DND-41 (cell line): ENCODE results near the gene UFC1.
A peak's percentile ranks its signal among the peaks of the same experiment; 100 is the strongest.
"Not testable (repeated sequence)": the region's sequence is repeated elsewhere in the genome, so short reads cannot be mapped to it uniquely, and the experiment has no call there.

Experiments
- ATAC-seq: fragments of 200-7000 bp; cut with Tn5 transposase; 3 replicates; pipeline ENCODE4 v1.9.1; 2021; ENCODE audit warnings: low read depth; ENCODE audit not compliant: insufficient read depth
- DNase-seq: peaks from one replicate; pipeline ENCODE4 v3.0.0-alpha.2; 2020
- H2AFZ ChIP-seq: 2 replicates; pipeline ENCODE4 v1.6.0; 2012; ENCODE audit warnings: low read depth, low read length
- H3K27ac ChIP-seq: 2 replicates; pipeline ENCODE4 v1.5.1; 2012; ENCODE audit warnings: low read length, inconsistent platforms
- H3K27me3 ChIP-seq: fragments of 200-600 bp; sonication (generic); 2 replicates; pipeline ENCODE4 v1.6.0; 2012; ENCODE audit warnings: low read length, mild to moderate bottlenecking, inconsistent platforms; ENCODE audit not compliant: insufficient read depth, poor library complexity
- H3K36me3 ChIP-seq: 2 replicates; pipeline ENCODE4 v1.5.1; 2012; ENCODE audit warnings: low read length, inconsistent platforms; ENCODE audit not compliant: insufficient read depth
- H3K4me1 ChIP-seq: 2 replicates; pipeline ENCODE4 v1.5.1; 2012; ENCODE audit warnings: mild to moderate bottlenecking, low read length; ENCODE audit not compliant: insufficient read depth
- H3K4me2 ChIP-seq: 2 replicates; pipeline ENCODE4 v1.6.0; 2012; ENCODE audit warnings: mild to moderate bottlenecking, moderate library complexity, low read length, inconsistent platforms; ENCODE audit not compliant: insufficient read depth
- H3K4me3 ChIP-seq, 2 experiments: fragments of 200-600 bp in 1 of 2; shearing (Covaris generic) in 1 of 2; 2 replicates each; pipeline ENCODE4 v1.5.1; 2012 to 2016; ENCODE audit warnings: inconsistent platforms in 2 of 2, low read length in 2 of 2, mild to moderate bottlenecking in 2 of 2, low read depth in 1 of 2, moderate library complexity in 1 of 2
- H3K79me2 ChIP-seq: 2 replicates; pipeline ENCODE4 v1.6.0; 2012; ENCODE audit warnings: low read length, inconsistent platforms; ENCODE audit not compliant: insufficient read depth
- H3K9ac ChIP-seq: 2 replicates; pipeline ENCODE4 v1.6.0; 2012; ENCODE audit warnings: low read depth, mild to moderate bottlenecking, inconsistent platforms, low read length, moderate library complexity
- H3K9me3 ChIP-seq: 2 replicates; pipeline ENCODE4 v1.5.1; 2012; ENCODE audit warnings: low read length, moderate library complexity, mild to moderate bottlenecking, inconsistent platforms; ENCODE audit not compliant: insufficient read depth, severe bottlenecking
- H4K20me1 ChIP-seq: 2 replicates; pipeline ENCODE4 v1.6.0; 2012; ENCODE audit warnings: low read length; ENCODE audit not compliant: insufficient read depth
- CTCF ChIP-seq: IDR thresholded peaks from 2 replicates; pipeline ENCODE4 v1.5.1; 2012; ENCODE audit warnings: borderline replicate concordance, low read length, moderate library complexity, mild to moderate bottlenecking; ENCODE audit not compliant: poor library complexity, severe bottlenecking; ENCODE audit errors: extremely low read depth
- EZH2 ChIP-seq: IDR thresholded peaks from 3 replicates; pipeline ENCODE4 v1.6.1; 2012; ENCODE audit warnings: borderline replicate concordance, low read depth, mild to moderate bottlenecking, moderate library complexity, low read length, inconsistent platforms; ENCODE audit not compliant: severe bottlenecking

The UFC1 gene

GRCh38 chr1:161111527-161111926 lies 42.3 kb upstream of the UFC1 start:
- H3K9me3 ChIP-seq, result no peaks in the 10 kb centered on the region
- no peak overlapping the region; a peak in 1 of 4 replicates for H3K4me3 ChIP-seq
- H3K4me2 ChIP-seq, result no peak overlapping the region
- DNase-seq, result no peak
- no peak for TF ChIP-seq CTCF
- no peak for TF ChIP-seq EZH2
- ATAC-seq, result no peak
- H2AFZ ChIP-seq, result no peak overlapping the region
- H3K79me2 ChIP-seq, result peaks cover 96% of the 10 kb centered on the region
- no peak overlapping the region for H3K27ac ChIP-seq
- peaks cover 56% of the 10 kb centered on the region; the same call in 1 of the 2 replicates for H4K20me1 ChIP-seq
- no peak overlapping the region for H3K9ac ChIP-seq
- peaks cover 47% of the 10 kb centered on the region for H3K36me3 ChIP-seq
- H3K4me1 ChIP-seq, result peaks cover 34% of the 10 kb centered on the region
- no peaks in the 10 kb centered on the region for H3K27me3 ChIP-seq

GRCh38 chr1:161113915-161114314 lies 39.9 kb upstream of the UFC1 start:
- peaks cover 98% of the 10 kb centered on the region for H3K79me2 ChIP-seq
- H3K27me3 ChIP-seq, result no peaks in the 10 kb centered on the region
- no peak overlapping the region for H3K4me3 ChIP-seq
- DNase-seq (no peak), ATAC-seq (no peak)
- no peak overlapping the region for H3K27ac ChIP-seq
- no peak overlapping the region for H3K9ac ChIP-seq
- H3K4me1 ChIP-seq, result peaks cover 48% of the 10 kb centered on the region
- H3K9me3 ChIP-seq, result no peaks in the 10 kb centered on the region
- H2AFZ ChIP-seq, result no peak overlapping the region
- peak overlapping the region; percentile 5; the same call in 1 of the 2 replicates for H3K4me2 ChIP-seq
- TF ChIP-seq CTCF, result no peak
- no peak for TF ChIP-seq EZH2
- peaks cover 40% of the 10 kb centered on the region for H3K36me3 ChIP-seq
- H4K20me1 ChIP-seq, result peaks cover 55% of the 10 kb centered on the region; the same call in 1 of the 2 replicates

- TF ChIP-seq CTCF (no peak), EZH2 (no peak)
- Histone ChIP-seq H3K4me2 (peak overlapping the region; percentile 5; the same call in 1 of the 2 replicates), H3K27ac (no peak overlapping the region), H3K79me2 (peaks cover 96% of the 10 kb centered on the region), H3K4me1 (peaks cover 54% of the 10 kb centered on the region), H3K4me3 (no peak overlapping the region), H3K9me3 (no peaks in the 10 kb centered on the region), H4K20me1 (peaks cover 50% of the 10 kb centered on the region; the same call in 1 of the 2 replicates), H2AFZ (no peak overlapping the region), H3K36me3 (peaks cover 34% of the 10 kb centered on the region), H3K9ac (no peak overlapping the region), H3K27me3 (no peaks in the 10 kb centered on the region)
- no peak for DNase-seq
- no peak for ATAC-seq
These were observed 39.2 kb upstream of the UFC1 start for GRCh38 chr1:161114556-161114955.

GRCh38 chr1:161115132-161115711 lies 38.6 kb upstream of the UFC1 start:
- ATAC-seq (no peak), DNase-seq (no peak)
- Histone ChIP-seq H3K9me3 (no peaks in the 10 kb centered on the region), H3K4me3 (peak overlapping the region in 1 of 2 experiments; percentile 22; a peak in 1 of 4 replicates), H3K4me1 (peaks cover 61% of the 10 kb centered on the region), H3K27me3 (no peaks in the 10 kb centered on the region), H4K20me1 (peaks cover 43% of the 10 kb centered on the region; the same call in 1 of the 2 replicates), H3K27ac (no peak overlapping the region), H3K79me2 (peaks cover 90% of the 10 kb centered on the region), H3K36me3 (peaks cover 35% of the 10 kb centered on the region), H3K9ac (no peak overlapping the region), H3K4me2 (peak overlapping the region; percentile 75; the same call in 1 of the 2 replicates), H2AFZ (no peak overlapping the region)
- TF ChIP-seq EZH2 (no peak), CTCF (no peak)

- Histone ChIP-seq H3K4me3 (peak overlapping the region in 1 of 2 experiments; percentile 87; a peak in 1 of 4 replicates), H3K4me1 (peaks cover 64% of the 10 kb centered on the region), H3K79me2 (peaks cover 88% of the 10 kb centered on the region), H4K20me1 (peaks cover 43% of the 10 kb centered on the region; the same call in 1 of the 2 replicates), H3K4me2 (peak overlapping the region; percentile 75), H3K36me3 (peaks cover 43% of the 10 kb centered on the region)
- H2AFZ ChIP-seq, DNase-seq, H3K9ac ChIP-seq, H3K27me3 ChIP-seq, H3K9me3 ChIP-seq, ATAC-seq, H3K27ac ChIP-seq: not testable (repeated sequence)
These were observed 37.8 kb upstream of the UFC1 start for GRCh38 chr1:161115961-161116360.
